ENCODE data around the gene DTNB.

The DTNB gene

DNA sequence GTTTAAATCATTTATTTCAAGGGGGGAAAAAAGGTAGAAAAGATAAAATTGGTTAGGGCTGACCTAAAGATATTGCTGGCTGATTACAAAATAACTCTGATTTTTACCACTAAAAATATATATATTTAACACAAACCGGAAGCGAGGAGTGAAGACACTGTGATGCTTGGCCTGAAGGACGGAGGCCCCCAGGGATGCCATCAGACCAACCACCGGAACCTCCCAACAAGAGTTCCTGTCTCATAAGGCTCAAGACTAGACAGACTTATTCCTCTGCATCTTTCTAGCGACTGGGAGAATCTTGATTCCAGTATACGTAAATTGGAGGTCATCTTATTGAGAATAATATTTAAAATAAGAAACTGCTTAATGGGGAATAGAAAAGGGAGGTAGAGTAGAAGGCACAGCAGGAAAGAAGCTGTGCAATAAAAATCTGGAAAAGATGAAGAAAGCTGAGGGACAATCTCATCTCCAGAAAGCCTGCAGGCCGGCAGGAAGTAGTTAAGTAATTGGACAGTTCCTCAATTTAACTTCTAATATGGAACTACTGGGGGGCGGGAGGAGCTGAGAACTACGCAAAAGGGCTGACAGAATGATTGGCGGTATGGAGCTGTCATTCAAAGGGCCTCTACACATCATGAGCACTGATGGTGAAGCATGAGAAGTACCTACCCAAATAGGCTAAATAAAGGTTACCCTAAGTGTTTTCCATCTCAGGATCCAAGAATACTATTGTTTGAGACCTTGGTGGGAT, 91.1 kb downstream of the DTNB start:
- H3K4me3 ChIP-seq (ENCODE audit: low read depth in 1 of 2, low read length in 1 of 2) = no peak overlapping the region
- TF ChIP-seq CTCF (IDR thresholded peaks at IDR 0.05) = no peak
- peaks cover 7 to 13% of the 10 kb centered on the region in 2 experiments for H3K4me1 ChIP-seq (ENCODE audit: control insufficient read depth in 1 of 2, insufficient read depth in 1 of 2, low read depth in 1 of 2, low read length in 1 of 2)
- no peak overlapping the region for H3K27ac ChIP-seq
- no peaks in the 10 kb centered on the region for H3K36me3 ChIP-seq
- H3K9me3 ChIP-seq = no peaks in the 10 kb centered on the region
- no peaks in the 10 kb centered on the region for H3K27me3 ChIP-seq

DNA sequence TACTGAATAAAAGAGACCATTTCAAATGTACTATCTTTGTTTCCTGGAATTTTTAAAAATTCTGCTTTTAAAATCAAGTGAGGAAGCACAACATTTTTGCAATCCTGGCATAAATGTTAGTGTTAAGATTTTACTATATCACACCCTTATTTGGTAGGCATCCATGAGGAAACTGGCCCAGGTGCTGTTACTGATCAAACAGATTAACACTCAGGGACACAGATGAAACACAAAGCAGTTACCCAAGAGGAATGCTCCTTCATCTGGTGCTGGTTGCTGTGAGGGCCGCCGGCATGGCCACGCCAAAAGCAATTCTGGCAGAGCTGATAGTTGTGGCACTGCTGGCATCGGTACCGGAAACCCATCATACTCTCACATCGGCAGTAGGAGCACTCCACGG, 96.8 kb downstream of the DTNB start:
- H3K27me3 ChIP-seq = no peaks in the 10 kb centered on the region
- TF ChIP-seq CTCF (IDR thresholded peaks at IDR 0.05) = no peak
- no peaks in the 10 kb centered on the region for H3K36me3 ChIP-seq
- peaks cover 0 to under 1% of the 10 kb centered on the region in 2 experiments for H3K4me1 ChIP-seq (ENCODE audit: control insufficient read depth in 1 of 2, insufficient read depth in 1 of 2, low read depth in 1 of 2, low read length in 1 of 2)
- H3K4me3 ChIP-seq (ENCODE audit: low read depth in 1 of 2, low read length in 1 of 2) = no peak overlapping the region
- H3K27ac ChIP-seq = no peak overlapping the region
- no peaks in the 10 kb centered on the region for H3K9me3 ChIP-seq

- Histone ChIP-seq H3K27me3 (no peaks in the 10 kb centered on the region), H3K4me1 (ENCODE audit: control insufficient read depth in 1 of 2, insufficient read depth in 1 of 2, low read depth in 1 of 2, low read length in 1 of 2) (no peaks in the 10 kb centered on the region), H3K27ac (no peak overlapping the region), H3K4me3 (ENCODE audit: low read depth in 1 of 2, low read length in 1 of 2) (no peak overlapping the region), H3K9me3 (no peaks in the 10 kb centered on the region), H3K36me3 (no peaks in the 10 kb centered on the region)
- no peak for TF ChIP-seq CTCF (IDR thresholded peaks at IDR 0.05)
Observed at GRCh38 chr2:25572638-25573037, 100.7 kb downstream of the DTNB start.

- H3K4me3 ChIP-seq (ENCODE audit: low read depth in 1 of 2, low read length in 1 of 2) = no peak overlapping the region
- H3K27me3 ChIP-seq = no peaks in the 10 kb centered on the region
- no peak for TF ChIP-seq CTCF (IDR thresholded peaks at IDR 0.05)
- no peaks in the 10 kb centered on the region for H3K9me3 ChIP-seq
- H3K4me1 ChIP-seq (ENCODE audit: control insufficient read depth in 1 of 2, insufficient read depth in 1 of 2, low read depth in 1 of 2, low read length in 1 of 2) = no peaks in the 10 kb centered on the region
- no peaks in the 10 kb centered on the region for H3K36me3 ChIP-seq
- no peak overlapping the region for H3K27ac ChIP-seq
Observed at GRCh38 chr2:25570161-25570845, 103.1 kb downstream of the DTNB start.

GRCh38 chr2:25567406-25567805, 106.0 kb downstream of the DTNB start:
- Histone ChIP-seq H3K27ac (no peak overlapping the region), H3K4me3 (ENCODE audit: low read depth in 1 of 2, low read length in 1 of 2) (no peak overlapping the region), H3K36me3 (no peaks in the 10 kb centered on the region), H3K27me3 (no peaks in the 10 kb centered on the region), H3K4me1 (ENCODE audit: control insufficient read depth in 1 of 2, insufficient read depth in 1 of 2, low read depth in 1 of 2, low read length in 1 of 2) (no peaks in the 10 kb centered on the region), H3K9me3 (no peaks in the 10 kb centered on the region)
- TF ChIP-seq CTCF (IDR thresholded peaks at IDR 0.05) = no peak

Measured in neutrophil (primary cell).